ENCODE results near the gene COL25A1.

The COL25A1 gene

GRCh38 chr4:108903464-108904221 is 398.8 kb downstream of the COL25A1 start:
- in situ Hi-C loops (cut with HindIII; ENCODE audit: low sequenced_read_pairs): no loop called here
- H3K4me3 ChIP-seq (ENCODE audit: low read depth, low read length): no peak overlapping the region
- DNase-seq (ENCODE audit: low read depth, low spot score): no peak
- no peak for TF ChIP-seq CTCF (IDR thresholded peaks at IDR 0.05; ENCODE audit: low read depth, low read length)

- no peak for TF ChIP-seq CTCF (IDR thresholded peaks at IDR 0.05; ENCODE audit: low read depth, low read length)
- no peak for DNase-seq (ENCODE audit: low read depth, low spot score)
- in situ Hi-C loops (cut with HindIII; ENCODE audit: low sequenced_read_pairs): no loop called here
- H3K4me3 ChIP-seq (ENCODE audit: low read depth, low read length): no peak overlapping the region
Measured at GRCh38 chr4:108902769-108903168, 399.7 kb downstream of the COL25A1 start.

- no peak for DNase-seq (ENCODE audit: low read depth, low spot score)
- no peak for TF ChIP-seq CTCF (IDR thresholded peaks at IDR 0.05; ENCODE audit: low read depth, low read length)
- no peak overlapping the region for H3K4me3 ChIP-seq (ENCODE audit: low read depth, low read length)
- in situ Hi-C loops (cut with HindIII; ENCODE audit: low sequenced_read_pairs): no loop called here
Measured at GRCh38 chr4:108901291-108901690, 401.2 kb downstream of the COL25A1 start.

GRCh38 chr4:108900018-108900580 is 402.4 kb downstream of the COL25A1 start:
- no peak for TF ChIP-seq CTCF (IDR thresholded peaks at IDR 0.05; ENCODE audit: low read depth, low read length)
- no peak overlapping the region for H3K4me3 ChIP-seq (ENCODE audit: low read depth, low read length)
- in situ Hi-C loops (cut with HindIII; ENCODE audit: low sequenced_read_pairs): no loop called here
- DNase-seq (ENCODE audit: low read depth, low spot score): no peak

- no peak for TF ChIP-seq CTCF (IDR thresholded peaks at IDR 0.05; ENCODE audit: low read depth, low read length)
- in situ Hi-C loops (cut with HindIII; ENCODE audit: low sequenced_read_pairs): no loop called here
- no peak for DNase-seq (ENCODE audit: low read depth, low spot score)
- no peak overlapping the region for H3K4me3 ChIP-seq (ENCODE audit: low read depth, low read length)
Measured at GRCh38 chr4:108893468-108893867, 409.0 kb downstream of the COL25A1 start.

- in situ Hi-C loops (cut with HindIII; ENCODE audit: low sequenced_read_pairs): no loop called here
- no peak overlapping the region for H3K4me3 ChIP-seq (ENCODE audit: low read depth, low read length)
- DNase-seq (ENCODE audit: low read depth, low spot score): no peak
- no peak for TF ChIP-seq CTCF (IDR thresholded peaks at IDR 0.05; ENCODE audit: low read depth, low read length)
Measured at GRCh38 chr4:108891896-108892590, 410.4 kb downstream of the COL25A1 start.
